ENCODE data around the gene ADAMTSL4. TPM values are rescaled to one million over a fixed set of nuclear protein-coding genes. Genes with fewer than 3 reads are reported as not detected.

Gene ADAMTSL4
- total RNA-seq (2014; rRNA removed; shearing (Covaris generic); ENCODE audit: low replicate concordance) = 3.3 and 3.5 TPM in 2 replicates

GRCh38 chr1:150548632-150549495, at the start of gene ADAMTSL4:
Gene ADAMTSL4 (plus strand): TSS chr1:150549408. CDS start chr1:150552289, 2,881 bp downstream.
- peak; percentile 76 for DNase-seq
- H3K9me3 ChIP-seq = no peaks in the 10 kb centered on the region
- H3K4me3 ChIP-seq = peak within 1 kb of the TSS; percentile 52
- no peaks in the 10 kb centered on the region for H3K36me3 ChIP-seq
- H3K27me3 ChIP-seq = no peaks in the 10 kb centered on the region

- Histone ChIP-seq H3K36me3 (peaks cover 52% of the 10 kb centered on the region), H3K9me3 (no peaks in the 10 kb centered on the region), H3K27me3 (no peaks in the 10 kb centered on the region), H3K4me3 (no peak overlapping the region)
- DNase-seq = no peak
Measured at GRCh38 chr1:150505431-150505830, 43.8 kb upstream of the ADAMTSL4 start.

- Histone ChIP-seq H3K9me3 (no peaks in the 10 kb centered on the region), H3K27me3 (no peaks in the 10 kb centered on the region), H3K36me3 (peaks cover 53% of the 10 kb centered on the region), H3K4me3 (peak within 1 kb of the TSS; percentile 33)
- peak; percentile 83 for DNase-seq
Measured at GRCh38 chr1:150507912-150508864, 41.0 kb upstream of the ADAMTSL4 start, which contains the start of gene ECM1. Gene ECM1 (plus strand): TSS chr1:150508109. CDS start chr1:150508210, 101 bp downstream.

GRCh38 chr1:150508982-150509381, 40.2 kb upstream of the ADAMTSL4 start:
- no peak for DNase-seq
- Histone ChIP-seq H3K27me3 (no peaks in the 10 kb centered on the region), H3K36me3 (peaks cover 55% of the 10 kb centered on the region), H3K4me3 (no peak overlapping the region), H3K9me3 (no peaks in the 10 kb centered on the region)

GRCh38 chr1:150511551-150511950, 37.7 kb upstream of the ADAMTSL4 start:
- Histone ChIP-seq H3K36me3 (peaks cover 36% of the 10 kb centered on the region), H3K27me3 (no peaks in the 10 kb centered on the region), H3K4me3 (no peak overlapping the region), H3K9me3 (no peaks in the 10 kb centered on the region)
- DNase-seq = no peak

- Histone ChIP-seq H3K27me3 (no peaks in the 10 kb centered on the region), H3K4me3 (no peak overlapping the region), H3K36me3 (peaks cover 30% of the 10 kb centered on the region), H3K9me3 (no peaks in the 10 kb centered on the region)
- DNase-seq = no peak
Measured at GRCh38 chr1:150511985-150512660, 37.1 kb upstream of the ADAMTSL4 start.

- H3K4me3 ChIP-seq = no peak overlapping the region
- no peak for DNase-seq
- no peaks in the 10 kb centered on the region for H3K9me3 ChIP-seq
- H3K36me3 ChIP-seq = peaks cover 24% of the 10 kb centered on the region
- no peaks in the 10 kb centered on the region for H3K27me3 ChIP-seq
Measured at GRCh38 chr1:150512846-150513245, 36.4 kb upstream of the ADAMTSL4 start.

- no peaks in the 10 kb centered on the region for H3K27me3 ChIP-seq
- peak; percentile 20 for DNase-seq
- H3K4me3 ChIP-seq = no peak overlapping the region
- peaks cover 24% of the 10 kb centered on the region for H3K36me3 ChIP-seq
- no peaks in the 10 kb centered on the region for H3K9me3 ChIP-seq
Measured at GRCh38 chr1:150513351-150513791, 35.8 kb upstream of the ADAMTSL4 start.

- DNase-seq = no peak
- Histone ChIP-seq H3K36me3 (peaks cover 24% of the 10 kb centered on the region), H3K4me3 (no peak overlapping the region), H3K9me3 (no peaks in the 10 kb centered on the region), H3K27me3 (no peaks in the 10 kb centered on the region)
Measured at GRCh38 chr1:150514260-150514659, 34.9 kb upstream of the ADAMTSL4 start.

- Histone ChIP-seq H3K36me3 (peaks cover 23% of the 10 kb centered on the region), H3K9me3 (no peaks in the 10 kb centered on the region)
Measured at GRCh38 chr1:150514913-150515327, 34.3 kb upstream of the ADAMTSL4 start.

GRCh38 chr1:150515328-150516049, 33.7 kb upstream of the ADAMTSL4 start, which contains the start of gene FALEC:
Gene FALEC (plus strand): TSS chr1:150515752.
- H3K36me3 ChIP-seq = peaks cover 18% of the 10 kb centered on the region
- H3K9me3 ChIP-seq = no peaks in the 10 kb centered on the region
- H3K27me3 ChIP-seq = no peaks in the 10 kb centered on the region
- peak; percentile 98 for DNase-seq
- H3K4me3 ChIP-seq = peak within 1 kb of the TSS; percentile 68

More at GRCh38 chr1:150514913-150515327, 34.3 kb upstream of the ADAMTSL4 start:
- no peak for DNase-seq
- H3K4me3 ChIP-seq = peak overlapping the region; percentile 68
- no peaks in the 10 kb centered on the region for H3K27me3 ChIP-seq

- peak; percentile 24 for DNase-seq
- Histone ChIP-seq H3K4me3 (peak overlapping the region; percentile 68), H3K9me3 (no peaks in the 10 kb centered on the region), H3K27me3 (no peaks in the 10 kb centered on the region), H3K36me3 (peaks cover 16% of the 10 kb centered on the region)
Measured at GRCh38 chr1:150516050-150516591, 33.1 kb upstream of the ADAMTSL4 start.

- no peaks in the 10 kb centered on the region for H3K27me3 ChIP-seq
- H3K36me3 ChIP-seq = peaks cover 12% of the 10 kb centered on the region
- no peaks in the 10 kb centered on the region for H3K9me3 ChIP-seq
- no peak for DNase-seq
- H3K4me3 ChIP-seq = peak overlapping the region; percentile 68
Measured at GRCh38 chr1:150516616-150517015, 32.6 kb upstream of the ADAMTSL4 start.

- Histone ChIP-seq H3K36me3 (no peaks in the 10 kb centered on the region), H3K9me3 (no peaks in the 10 kb centered on the region), H3K4me3 (no peak overlapping the region), H3K27me3 (no peaks in the 10 kb centered on the region)
- DNase-seq = no peak
Measured at GRCh38 chr1:150521196-150521968, 27.8 kb upstream of the ADAMTSL4 start.

- DNase-seq = no peak
- Histone ChIP-seq H3K9me3 (no peaks in the 10 kb centered on the region), H3K27me3 (no peaks in the 10 kb centered on the region), H3K4me3 (no peak overlapping the region), H3K36me3 (no peaks in the 10 kb centered on the region)
Measured at GRCh38 chr1:150525348-150525747, 23.9 kb upstream of the ADAMTSL4 start.

Measured in MG63 (cell line).